GM12801 (cell line): ENCODE results near the gene SSB.

Experiments used
- CTCF ChIP-seq: IDR thresholded peaks from one replicate; pipeline ENCODE4 v1.5.1; 2011; ENCODE audit warnings: control low read depth; ENCODE audit not compliant: insufficient read length; ENCODE audit errors: extremely low read depth

The SSB gene

DNA sequence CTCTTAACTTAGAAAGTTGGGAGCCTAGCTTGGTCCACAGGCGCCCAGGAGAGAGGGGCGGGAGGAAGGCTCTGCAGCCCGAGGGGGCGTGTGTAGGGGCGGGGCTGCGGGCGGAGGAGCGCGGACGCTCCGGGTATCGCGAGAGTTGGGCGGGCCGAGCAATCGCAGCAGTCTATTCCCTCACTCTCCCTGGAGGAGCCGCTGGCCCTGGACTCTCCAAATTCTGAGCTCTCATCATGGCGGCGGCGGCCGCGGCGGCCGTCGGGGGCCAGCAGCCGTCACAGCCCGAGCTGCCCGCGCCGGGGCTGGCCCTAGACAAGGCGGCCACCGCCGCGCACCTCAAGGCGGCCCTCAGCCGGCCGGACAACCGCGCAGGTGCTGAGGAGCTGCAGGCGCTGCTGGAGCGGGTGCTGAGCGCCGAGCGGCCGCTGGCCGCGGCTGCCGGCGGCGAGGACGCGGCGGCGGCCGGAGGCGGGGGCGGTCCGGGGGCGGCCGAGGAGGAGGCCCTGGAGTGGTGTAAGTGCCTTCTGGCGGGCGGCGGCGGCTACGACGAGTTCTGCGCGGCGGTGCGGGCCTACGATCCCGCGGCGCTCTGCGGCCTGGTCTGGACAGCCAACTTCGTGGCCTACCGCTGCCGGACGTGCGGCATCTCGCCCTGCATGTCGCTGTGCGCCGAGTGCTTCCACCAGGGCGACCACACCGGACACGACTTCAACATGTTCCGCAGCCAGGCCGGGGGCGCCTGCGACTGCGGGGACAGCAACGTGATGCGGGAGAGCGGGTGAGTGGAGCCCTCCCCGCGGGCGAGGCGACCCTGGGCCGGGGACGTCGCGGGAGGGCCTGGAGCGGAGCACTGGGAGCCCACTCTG lies 28.8 kb downstream of the SSB start, which contains the start of gene UBR3:
UBR3 (plus strand) TSS at position 183 of the 869 bp plus-strand sequence; CDS start at position 237, 54 bp downstream.
- TF ChIP-seq CTCF: no peak

DNA sequence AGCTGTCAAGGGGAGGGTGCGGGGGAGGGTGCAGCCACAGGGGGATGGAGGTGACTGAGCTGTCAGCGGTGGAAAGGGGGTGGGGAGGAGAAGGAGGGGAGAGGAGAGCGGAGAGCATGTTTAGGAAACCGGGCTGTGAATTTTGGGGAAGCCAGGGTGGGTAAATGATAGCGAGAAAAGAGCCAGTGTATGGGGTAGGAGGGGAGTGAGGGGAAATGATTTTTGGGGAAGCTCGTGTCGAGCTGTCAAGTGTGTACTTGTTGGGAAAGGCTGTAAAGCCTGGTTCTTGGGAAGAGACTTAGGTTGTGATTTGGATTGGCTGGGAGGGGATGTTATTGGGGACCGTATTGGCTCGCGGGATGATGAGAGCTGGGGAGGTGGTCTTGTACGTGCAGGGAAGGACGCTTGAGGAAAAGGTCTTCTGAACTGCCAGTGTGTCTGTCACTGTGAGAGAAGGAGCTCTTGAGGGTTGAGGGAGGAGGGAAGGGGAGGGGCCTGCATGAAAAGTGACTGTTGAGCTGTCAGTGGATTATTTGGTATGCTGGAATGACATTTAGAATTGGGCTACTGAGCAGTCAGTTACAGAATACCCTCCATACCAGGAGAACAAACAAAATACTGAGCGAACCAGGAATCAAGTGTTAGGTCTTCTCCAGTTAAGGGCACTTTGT lies 29.6 kb downstream of the SSB start:
- TF ChIP-seq CTCF: no peak

GRCh38 chr2:169834401-169834800 lies 35.7 kb downstream of the SSB start:
- no peak for TF ChIP-seq CTCF

GRCh38 chr2:169838743-169839489 lies 40.2 kb downstream of the SSB start:
- TF ChIP-seq CTCF: no peak

DNA sequence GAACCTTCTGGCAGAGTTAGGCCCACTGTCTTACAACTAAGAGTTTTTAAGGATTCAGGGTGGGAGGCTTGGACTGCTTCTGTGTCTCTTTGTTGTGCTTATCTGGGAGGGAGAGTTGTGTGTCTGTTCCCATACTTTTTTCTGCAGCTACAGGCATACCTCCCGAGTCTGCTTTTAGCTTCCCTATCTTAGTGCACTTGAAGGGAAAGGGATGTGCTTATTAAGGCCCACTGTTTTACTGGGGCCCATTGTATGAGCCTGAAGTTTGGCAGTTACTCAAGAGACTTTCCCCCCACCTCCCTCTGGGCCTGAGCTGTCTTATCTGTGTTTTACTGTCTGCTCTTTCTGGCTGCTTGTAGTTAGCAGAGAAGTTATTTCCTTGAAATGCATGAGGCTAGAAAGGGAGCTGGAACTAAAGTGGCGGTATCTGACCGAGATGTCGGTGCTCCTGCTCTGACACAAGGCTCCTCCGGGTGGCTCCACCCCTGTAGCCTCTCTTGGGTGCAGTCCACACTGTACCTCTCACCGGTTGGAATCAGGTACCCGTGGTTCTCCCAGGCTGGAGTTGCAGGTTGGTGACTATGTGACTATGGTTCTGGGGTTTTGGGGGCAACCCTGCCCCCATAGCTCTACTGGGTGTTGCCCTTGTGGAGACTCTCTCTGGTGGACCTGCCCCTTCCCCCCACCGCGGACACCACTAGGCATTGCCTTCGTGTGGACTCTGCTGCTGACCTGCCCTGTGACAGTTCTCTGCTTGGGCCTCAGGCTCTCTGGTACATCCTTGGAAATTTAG lies 41.5 kb downstream of the SSB start:
- no peak for TF ChIP-seq CTCF

GRCh38 chr2:169840747-169841142 lies 42.1 kb downstream of the SSB start:
- no peak for TF ChIP-seq CTCF
